GM12801 (cell line): ENCODE results near the gene RPS6KA2.

Experiments
- CTCF ChIP-seq: IDR thresholded peaks from one replicate; pipeline ENCODE4 v1.5.1; 2011; ENCODE audit warnings: control low read depth; ENCODE audit not compliant: insufficient read length; ENCODE audit errors: extremely low read depth

The RPS6KA2 gene

DNA sequence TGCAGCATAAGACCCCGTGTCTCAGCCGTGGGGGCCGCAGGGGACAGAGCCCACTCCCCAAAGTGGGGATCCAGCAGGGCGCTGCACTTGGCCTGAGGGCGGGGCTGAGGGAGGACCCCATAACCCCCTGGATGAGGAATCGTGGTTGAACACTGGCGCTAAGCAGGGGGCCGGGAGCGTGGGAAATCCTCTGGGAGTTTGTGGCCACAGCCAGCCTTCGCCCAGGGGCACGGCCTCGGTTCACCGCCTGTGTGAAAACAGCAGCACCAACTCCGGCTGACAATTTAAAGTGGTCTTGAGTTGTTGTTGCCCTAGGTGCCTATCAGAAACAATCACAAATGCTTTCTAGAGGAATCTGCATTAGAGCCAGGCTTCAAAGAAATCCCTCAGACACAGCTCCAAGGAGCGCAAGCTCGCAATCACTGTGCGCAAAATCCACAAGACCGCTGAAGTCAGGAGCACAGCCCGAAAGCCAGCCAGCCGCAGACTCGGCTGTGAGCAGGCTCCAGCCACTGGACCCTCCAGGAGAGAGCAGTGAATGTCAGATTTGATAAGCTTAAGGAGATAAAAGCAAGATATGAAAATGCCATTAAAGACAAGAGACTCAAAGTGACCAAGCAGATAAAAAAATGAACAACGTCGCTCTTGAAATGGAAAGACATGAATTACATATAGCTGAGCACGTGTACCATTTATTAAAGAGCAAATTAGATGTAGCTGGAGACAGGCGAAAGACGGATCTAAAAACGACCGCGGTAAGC lies 10.9 kb upstream of the RPS6KA2 start:
- TF ChIP-seq CTCF, result no peak

- no peak for TF ChIP-seq CTCF
Observed at GRCh38 chr6:166636934-166637333, 9.9 kb upstream of the RPS6KA2 start.

DNA sequence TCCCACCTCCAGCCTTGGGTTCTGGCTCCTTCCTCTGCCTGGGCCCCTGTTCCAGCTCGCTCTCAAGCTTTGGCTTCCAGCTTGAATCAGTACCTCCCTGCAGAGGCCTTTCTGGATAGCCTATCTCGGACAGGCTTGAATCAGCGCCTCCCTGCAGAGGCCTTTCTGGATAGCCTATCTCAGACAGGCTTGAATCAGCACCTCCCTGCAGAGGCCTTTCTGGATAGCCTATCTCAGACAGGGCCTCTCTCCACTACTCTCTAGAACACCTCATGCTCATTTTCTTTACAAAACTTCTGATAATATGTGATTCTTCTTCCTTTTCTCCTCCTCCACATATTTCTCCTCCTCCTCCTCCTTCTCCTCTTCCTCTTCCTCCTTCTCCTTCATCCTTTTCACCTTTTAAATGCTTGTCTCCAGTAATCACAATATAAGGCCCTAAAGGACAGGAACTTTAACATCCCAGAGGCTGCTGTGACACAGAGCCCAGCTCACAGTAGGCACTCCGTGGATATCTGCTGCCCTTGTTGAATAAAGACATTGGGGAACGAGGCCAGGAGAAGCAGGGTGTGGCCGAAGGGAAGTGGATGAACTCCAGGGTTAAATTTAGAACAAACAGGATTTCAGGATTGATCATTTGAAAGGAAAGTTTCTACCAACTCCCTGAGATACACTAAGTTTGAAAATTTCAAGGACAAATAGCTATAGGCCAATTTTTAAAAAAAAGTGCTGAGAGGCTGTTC lies 9.3 kb upstream of the RPS6KA2 start:
- no peak for TF ChIP-seq CTCF

- no peak for TF ChIP-seq CTCF
Observed at GRCh38 chr6:166635013-166635970, 8.2 kb upstream of the RPS6KA2 start.

DNA sequence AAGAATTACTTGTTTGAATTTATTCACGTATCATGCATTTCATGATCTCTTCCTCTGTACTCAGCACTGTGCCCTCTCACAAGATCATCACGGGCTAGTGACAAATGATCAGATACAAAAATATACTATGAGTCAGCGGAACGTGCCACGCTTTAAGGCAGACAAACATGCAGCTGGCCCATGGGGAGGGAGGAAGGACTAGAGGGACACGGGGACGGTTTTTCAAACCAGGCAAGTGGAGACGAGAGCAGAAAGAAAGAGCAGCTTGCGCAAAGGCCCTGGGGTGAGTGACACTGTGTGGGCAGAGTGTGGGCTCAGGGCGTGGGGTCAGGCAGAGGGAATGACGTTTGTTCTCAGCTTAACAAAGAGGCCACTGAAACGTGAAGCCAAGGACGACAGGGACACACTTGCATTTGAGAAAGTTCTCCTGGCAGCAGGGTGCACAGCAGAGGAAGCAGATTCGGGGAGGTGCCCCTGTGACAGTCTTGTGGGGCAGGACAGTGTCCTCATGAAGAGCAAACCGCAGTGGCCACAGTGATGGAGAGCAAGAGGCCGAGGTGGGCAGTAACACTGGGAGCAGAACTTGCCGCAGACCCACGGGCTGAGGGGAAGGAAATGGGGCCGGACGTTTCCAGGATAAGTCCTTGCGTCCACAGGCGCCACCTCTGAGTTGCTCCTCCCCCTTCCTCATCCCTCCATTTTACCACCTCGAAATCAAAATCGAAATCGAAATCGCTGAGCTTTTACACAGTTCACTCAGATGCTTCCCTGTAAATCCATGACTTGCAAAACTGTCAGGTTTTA lies 6.9 kb upstream of the RPS6KA2 start:
- TF ChIP-seq CTCF, result no peak

DNA sequence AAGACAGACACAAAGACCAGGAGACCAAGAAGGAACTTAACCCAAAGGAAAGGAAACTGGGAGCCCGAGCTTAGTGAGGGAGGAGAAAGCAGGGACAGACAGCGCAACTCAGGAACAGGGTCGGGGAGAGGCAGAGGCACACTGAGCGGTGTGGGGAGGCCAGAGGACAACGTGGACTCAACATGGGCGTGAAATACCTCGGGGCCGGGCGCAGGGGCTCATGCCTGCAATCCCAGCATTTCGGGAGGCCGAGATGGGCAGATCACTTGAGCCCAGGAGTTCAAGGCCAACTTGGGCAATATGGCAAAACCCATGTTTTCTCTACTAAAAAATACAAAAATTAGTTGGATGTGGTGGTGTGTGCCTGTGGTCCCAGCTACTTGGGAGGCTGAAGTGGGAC lies 5.7 kb upstream of the RPS6KA2 start:
- TF ChIP-seq CTCF, result no peak

GRCh38 chr6:166630462-166630861 lies 3.4 kb upstream of the RPS6KA2 start:
- TF ChIP-seq CTCF, result no peak
